Keratinocyte (primary cell): ENCODE results near the gene REL. TPM values are rescaled to one million over a fixed set of nuclear protein-coding genes. Genes with fewer than 3 reads are reported as not detected.

ENCODE experiments used
- DNase-seq: peaks from one replicate; pipeline ENCODE4 v3.0.0-alpha.2; 2011; ENCODE audit warnings: low read depth, missing footprints, low spot score
- FAIRE-seq: peaks from 2 replicates; lab custom pipeline; 2011; peaks lifted over from hg19 to GRCh38; lab: Jason Lieb, UNC
- H2AFZ ChIP-seq: 2 replicates; pipeline ENCODE4 v1.6.0; 2012; ENCODE audit warnings: low read length, control low read depth, inconsistent platforms; ENCODE audit not compliant: control insufficient read depth
- H3K27ac ChIP-seq: 2 replicates; pipeline ENCODE4 v1.5.1; 2011; ENCODE audit warnings: low read length; ENCODE audit not compliant: control insufficient read depth, insufficient read depth
- H3K27me3 ChIP-seq: 3 replicates; pipeline ENCODE4 v1.6.0; 2011; ENCODE audit warnings: low read length; ENCODE audit not compliant: control insufficient read depth, insufficient read depth; ENCODE audit errors: extremely low read depth
- H3K36me3 ChIP-seq, 2 experiments: 2 replicates in 1 of 2; 3 replicates in 1 of 2; pipeline ENCODE4 v1.5.1; 2011; ENCODE audit warnings: low read length in 2 of 2, mild to moderate bottlenecking in 1 of 2; ENCODE audit not compliant: control insufficient read depth in 2 of 2, insufficient read depth in 2 of 2; ENCODE audit errors: extremely low read depth in 1 of 2
- H3K4me1 ChIP-seq: 3 replicates; pipeline ENCODE4 v1.5.1; 2011; ENCODE audit warnings: low read length; ENCODE audit not compliant: control insufficient read depth, insufficient read depth; ENCODE audit errors: extremely low read depth
- H3K4me2 ChIP-seq: 3 replicates; pipeline ENCODE4 v1.6.0; 2011; ENCODE audit warnings: low read depth, low read length; ENCODE audit not compliant: control insufficient read depth, insufficient read depth; ENCODE audit errors: extremely low read depth
- H3K4me3 ChIP-seq, 3 experiments: fragments of 200-600 bp in 1 of 3; sonication (generic) in 1 of 3; 2 replicates in 2 of 3; 3 replicates in 1 of 3; pipeline ENCODE4 v1.5.1; 2011 to 2016; ENCODE audit warnings: low read length in 3 of 3, mild to moderate bottlenecking in 3 of 3, control low read depth in 2 of 3, inconsistent platforms in 1 of 3, low read depth in 1 of 3, mixed read lengths in 1 of 3, mixed run types in 1 of 3, moderate library complexity in 1 of 3; ENCODE audit not compliant: control insufficient read depth in 2 of 3, insufficient read depth in 2 of 3; ENCODE audit errors: extremely low read depth in 1 of 3
- H3K79me2 ChIP-seq: 2 replicates; pipeline ENCODE4 v1.6.0; 2012; ENCODE audit warnings: low read length; ENCODE audit not compliant: control insufficient read depth, insufficient read depth
- H3K9ac ChIP-seq: 3 replicates; pipeline ENCODE4 v1.6.0; 2011; ENCODE audit warnings: low read length; ENCODE audit not compliant: control insufficient read depth, insufficient read depth; ENCODE audit errors: extremely low read depth
- H3K9me1 ChIP-seq: 3 replicates; pipeline ENCODE4 v1.6.0; 2011; ENCODE audit warnings: low read length; ENCODE audit not compliant: control insufficient read depth, insufficient read depth; ENCODE audit errors: extremely low read depth
- H3K9me3 ChIP-seq: 2 replicates; pipeline ENCODE4 v1.5.1; 2012; ENCODE audit warnings: low read depth, low read length; ENCODE audit not compliant: control insufficient read depth
- H4K20me1 ChIP-seq: 3 replicates; pipeline ENCODE4 v1.6.0; 2011; ENCODE audit warnings: low read length; ENCODE audit not compliant: control insufficient read depth, insufficient read depth; ENCODE audit errors: extremely low read depth
- CTCF ChIP-seq, 3 experiments: IDR thresholded peaks in 1 of 3; conservative IDR thresholded peaks in 1 of 3; optimal IDR thresholded peaks in 1 of 3; 2 replicates in 2 of 3; 3 replicates in 1 of 3; pipeline versions ENCODE3 to v1.5.1; 2011; ENCODE audit warnings: low read length in 3 of 3, mild to moderate bottlenecking in 3 of 3, moderate library complexity in 2 of 3, control low read depth in 1 of 3, inconsistent platforms in 1 of 3; ENCODE audit not compliant: insufficient read depth in 2 of 3; ENCODE audit errors: extremely low read depth in 1 of 3
- EZH2 ChIP-seq: IDR thresholded peaks from one replicate; pipeline ENCODE4 v1.6.1; 2012; ENCODE audit warnings: inconsistent platforms, mild to moderate bottlenecking, low read length, moderate library complexity
- dilution Hi-C: fragments of 300-500 bp; cut with MboI; formaldehyde crosslinking; loops from one replicate; pipeline ENCODE4 v1.7.0; 2020; ENCODE audit warnings: low sequenced_read_pairs; ENCODE audit not compliant: extremely low pct_ligation_motif_present
- polyA plus RNA-seq, 5 experiments: library from polyadenylated mRNA; depleted of rRNA in 3 of 5; stranded (reverse) in 3 of 5; stranded (forward) in 1 of 5; unstranded in 1 of 5; fragments of >200 nt; gene quantifications; 1 replicate in 1 of 5; 2 replicates in 3 of 5; 3 replicates in 1 of 5; pipeline versions ENCODE4 v1.2.1 to v1.2.3, GENCODE V29; 2011 to 2012; ENCODE audit warnings: missing spikeins in 2 of 5, low read depth in 1 of 5, low replicate concordance in 1 of 5

REL gene
- polyA plus RNA-seq, 1 donor (not counting 4 experiments of a cell fraction or from before 2014, with no cell fraction given) = 9.0 TPM

- DNase-seq (no peak), FAIRE-seq (no peak)
- H3K9me1 ChIP-seq = no peaks in the 10 kb centered on the region
- peaks cover 15% of the 10 kb centered on the region for H3K4me1 ChIP-seq
- no peaks in the 10 kb centered on the region for H4K20me1 ChIP-seq
- no peak overlapping the region for H3K4me3 ChIP-seq
- dilution Hi-C loops = no loop called here
- no peaks in the 10 kb centered on the region for H3K9me3 ChIP-seq
- H3K79me2 ChIP-seq = no peaks in the 10 kb centered on the region
- H3K27me3 ChIP-seq = no peaks in the 10 kb centered on the region
- TF ChIP-seq EZH2 (no peak), CTCF (optimal IDR thresholded peaks at IDR 0.05 in 1 of 3, IDR thresholded peaks at IDR 0.05 in 1 of 3, conservative IDR thresholded peaks at IDR 0.05 in 1 of 3; ENCODE audit: extremely low read depth in 1 of 3, insufficient read depth in 2 of 3, low read length in 3 of 3) (no peak)
- no peak overlapping the region for H3K9ac ChIP-seq
- H2AFZ ChIP-seq = no peak overlapping the region
- no peaks in the 10 kb centered on the region for H3K36me3 ChIP-seq
- no peak overlapping the region for H3K4me2 ChIP-seq
- H3K27ac ChIP-seq = no peak overlapping the region
Observed at GRCh38 chr2:60832621-60833020, 48.8 kb upstream of the REL start.

- DNase-seq = no peak
- no peak overlapping the region for H3K4me3 ChIP-seq
- no peak overlapping the region for H3K4me2 ChIP-seq
- TF ChIP-seq EZH2 (no peak), CTCF (optimal IDR thresholded peaks at IDR 0.05 in 1 of 3, IDR thresholded peaks at IDR 0.05 in 1 of 3, conservative IDR thresholded peaks at IDR 0.05 in 1 of 3; ENCODE audit: extremely low read depth in 1 of 3, insufficient read depth in 2 of 3, low read length in 3 of 3) (no peak)
- no peak overlapping the region for H2AFZ ChIP-seq
- no peaks in the 10 kb centered on the region for H3K9me1 ChIP-seq
- H3K27ac ChIP-seq = no peak overlapping the region
- dilution Hi-C loops = no loop called here
- H4K20me1 ChIP-seq = no peaks in the 10 kb centered on the region
- FAIRE-seq = no peak
- no peaks in the 10 kb centered on the region for H3K79me2 ChIP-seq
- H3K27me3 ChIP-seq = no peaks in the 10 kb centered on the region
- H3K36me3 ChIP-seq = no peaks in the 10 kb centered on the region
- H3K4me1 ChIP-seq = peaks cover 15% of the 10 kb centered on the region
- H3K9me3 ChIP-seq = no peaks in the 10 kb centered on the region
- no peak overlapping the region for H3K9ac ChIP-seq
Observed at GRCh38 chr2:60834270-60834717, 47.1 kb upstream of the REL start.
